Mucosa of stomach (tissue), 1 donor: ENCODE data around the gene FBXW5.

Experiments used
- H3K27me3 ChIP-seq: one replicate; pipeline ENCODE4 v1.7.0; 2013; ENCODE audit warnings: mild to moderate bottlenecking, low read length; ENCODE audit not compliant: control insufficient read depth, insufficient read depth
- H3K36me3 ChIP-seq: one replicate; pipeline ENCODE4 v1.7.0; 2013; ENCODE audit warnings: low read length; ENCODE audit not compliant: control insufficient read depth, insufficient read depth
- H3K4me1 ChIP-seq: one replicate; pipeline ENCODE4 v1.7.0; 2013; ENCODE audit warnings: mild to moderate bottlenecking, low read length; ENCODE audit not compliant: control insufficient read depth, insufficient read depth
- H3K4me3 ChIP-seq: one replicate; pipeline ENCODE4 v1.7.0; 2013; ENCODE audit warnings: low read length
- H3K9ac ChIP-seq: one replicate; pipeline ENCODE4 v1.7.0; 2013; ENCODE audit warnings: mild to moderate bottlenecking, low read length, moderate library complexity
- H3K9me3 ChIP-seq: one replicate; pipeline ENCODE4 v1.7.0; 2013; ENCODE audit warnings: mild to moderate bottlenecking, low read length, moderate library complexity; ENCODE audit not compliant: control insufficient read depth
- donor health status: Pancreatic carcinoma.

The FBXW5 gene

DNA sequence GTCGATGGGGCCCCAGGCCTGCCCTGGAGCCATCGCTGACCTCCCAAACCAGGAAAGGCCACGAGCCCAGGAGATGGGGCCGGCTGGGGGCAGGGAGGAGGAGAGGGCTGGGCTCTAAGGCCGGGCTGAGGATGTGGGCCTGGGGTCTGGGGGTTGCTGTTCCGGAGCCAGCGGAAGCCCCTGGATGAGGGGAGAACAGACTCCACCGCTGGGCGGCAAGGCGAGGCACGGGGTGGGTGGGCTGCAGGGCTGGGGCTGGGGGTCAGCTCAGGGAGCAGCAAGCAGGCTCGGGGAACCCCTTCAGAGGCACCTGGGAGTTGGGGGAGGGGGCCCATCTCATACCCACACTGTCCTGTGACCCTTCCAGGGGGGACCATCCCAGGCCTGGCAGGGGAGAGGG lies 19.2 kb upstream of the FBXW5 start:
- Histone ChIP-seq H3K27me3 (peaks cover 6% of the 10 kb centered on the region), H3K36me3 (no peaks in the 10 kb centered on the region), H3K4me1 (peaks cover 11% of the 10 kb centered on the region), H3K9me3 (no peaks in the 10 kb centered on the region), H3K4me3 (no peak overlapping the region), H3K9ac (no peak overlapping the region)

GRCh38 chr9:136963341-136963740 lies 18.8 kb upstream of the FBXW5 start:
- Histone ChIP-seq H3K4me3 (no peak overlapping the region), H3K27me3 (peaks cover 6% of the 10 kb centered on the region), H3K36me3 (no peaks in the 10 kb centered on the region), H3K9me3 (no peaks in the 10 kb centered on the region), H3K9ac (no peak overlapping the region), H3K4me1 (peaks cover 11% of the 10 kb centered on the region)

DNA sequence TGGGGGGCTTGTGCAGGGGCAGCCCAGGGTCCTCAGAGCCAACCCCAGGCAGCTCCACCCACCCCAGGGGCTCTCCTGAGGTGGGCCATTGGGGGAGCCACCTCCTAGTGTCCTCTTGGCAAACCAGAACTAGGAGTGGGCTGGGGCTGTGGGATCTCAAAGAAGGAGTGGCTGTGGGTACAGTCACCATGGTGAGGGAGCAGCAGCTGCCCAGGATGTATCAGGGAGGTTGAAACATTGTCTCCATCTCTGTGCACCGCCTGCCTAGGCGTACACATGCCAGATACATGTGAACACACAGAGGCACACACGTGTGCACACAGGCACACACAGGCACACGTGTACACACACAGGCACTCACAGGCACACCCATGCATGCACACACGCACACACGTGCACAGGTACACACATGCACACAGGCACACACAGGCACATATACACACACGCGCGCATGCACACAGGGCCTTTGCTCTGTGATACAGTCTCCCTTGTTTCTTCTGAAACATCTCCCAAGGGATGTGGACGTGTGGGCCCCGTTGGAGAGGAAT lies 18.2 kb upstream of the FBXW5 start:
- H3K9ac ChIP-seq = no peak overlapping the region

GRCh38 chr9:136962163-136962562 lies 17.6 kb upstream of the FBXW5 start:
- Histone ChIP-seq H3K36me3 (no peaks in the 10 kb centered on the region), H3K27me3 (peaks cover 6% of the 10 kb centered on the region), H3K4me3 (no peak overlapping the region), H3K9me3 (no peaks in the 10 kb centered on the region), H3K9ac (no peak overlapping the region), H3K4me1 (peaks cover 11% of the 10 kb centered on the region)

More for the DNA sequence above, 18.2 kb upstream of the FBXW5 start:
- H3K4me3 ChIP-seq = no peak overlapping the region
- H3K9me3 ChIP-seq = no peaks in the 10 kb centered on the region
- no peaks in the 10 kb centered on the region for H3K36me3 ChIP-seq
- H3K27me3 ChIP-seq = peaks cover 6% of the 10 kb centered on the region
- H3K4me1 ChIP-seq = peaks cover 11% of the 10 kb centered on the region

- Histone ChIP-seq H3K36me3 (no peaks in the 10 kb centered on the region), H3K4me1 (peaks cover 11% of the 10 kb centered on the region), H3K4me3 (no peak overlapping the region), H3K9ac (no peak overlapping the region), H3K27me3 (peaks cover 6% of the 10 kb centered on the region), H3K9me3 (no peaks in the 10 kb centered on the region)
Measured at GRCh38 chr9:136961279-136962065, 16.9 kb upstream of the FBXW5 start.

DNA sequence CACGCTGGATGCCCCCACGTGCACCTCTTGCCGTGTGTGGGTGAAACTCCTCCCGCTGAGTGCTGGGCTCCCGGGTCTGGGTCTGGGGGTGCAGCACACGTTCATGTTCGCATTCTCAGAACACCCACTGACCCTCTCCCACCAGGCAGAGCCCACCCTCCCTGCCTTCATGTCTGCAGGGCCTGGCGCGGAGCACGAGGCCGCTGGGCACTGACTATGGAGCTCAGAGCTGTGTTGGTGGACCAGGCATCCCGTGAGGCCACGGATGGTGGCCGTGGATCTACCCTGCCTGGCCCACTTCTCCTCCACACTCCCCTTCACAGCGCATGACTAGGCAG lies 16.4 kb upstream of the FBXW5 start:
- Histone ChIP-seq H3K4me3 (no peak overlapping the region), H3K36me3 (no peaks in the 10 kb centered on the region), H3K27me3 (peaks cover 3% of the 10 kb centered on the region), H3K4me1 (peaks cover 11% of the 10 kb centered on the region), H3K9me3 (no peaks in the 10 kb centered on the region), H3K9ac (no peak overlapping the region)

GRCh38 chr9:136960212-136960937 lies 15.8 kb upstream of the FBXW5 start:
- no peaks in the 10 kb centered on the region for H3K27me3 ChIP-seq
- no peaks in the 10 kb centered on the region for H3K9me3 ChIP-seq
- H3K36me3 ChIP-seq = no peaks in the 10 kb centered on the region
- no peak overlapping the region for H3K4me3 ChIP-seq
- H3K9ac ChIP-seq = no peak overlapping the region
- H3K4me1 ChIP-seq = peaks cover 11% of the 10 kb centered on the region

DNA sequence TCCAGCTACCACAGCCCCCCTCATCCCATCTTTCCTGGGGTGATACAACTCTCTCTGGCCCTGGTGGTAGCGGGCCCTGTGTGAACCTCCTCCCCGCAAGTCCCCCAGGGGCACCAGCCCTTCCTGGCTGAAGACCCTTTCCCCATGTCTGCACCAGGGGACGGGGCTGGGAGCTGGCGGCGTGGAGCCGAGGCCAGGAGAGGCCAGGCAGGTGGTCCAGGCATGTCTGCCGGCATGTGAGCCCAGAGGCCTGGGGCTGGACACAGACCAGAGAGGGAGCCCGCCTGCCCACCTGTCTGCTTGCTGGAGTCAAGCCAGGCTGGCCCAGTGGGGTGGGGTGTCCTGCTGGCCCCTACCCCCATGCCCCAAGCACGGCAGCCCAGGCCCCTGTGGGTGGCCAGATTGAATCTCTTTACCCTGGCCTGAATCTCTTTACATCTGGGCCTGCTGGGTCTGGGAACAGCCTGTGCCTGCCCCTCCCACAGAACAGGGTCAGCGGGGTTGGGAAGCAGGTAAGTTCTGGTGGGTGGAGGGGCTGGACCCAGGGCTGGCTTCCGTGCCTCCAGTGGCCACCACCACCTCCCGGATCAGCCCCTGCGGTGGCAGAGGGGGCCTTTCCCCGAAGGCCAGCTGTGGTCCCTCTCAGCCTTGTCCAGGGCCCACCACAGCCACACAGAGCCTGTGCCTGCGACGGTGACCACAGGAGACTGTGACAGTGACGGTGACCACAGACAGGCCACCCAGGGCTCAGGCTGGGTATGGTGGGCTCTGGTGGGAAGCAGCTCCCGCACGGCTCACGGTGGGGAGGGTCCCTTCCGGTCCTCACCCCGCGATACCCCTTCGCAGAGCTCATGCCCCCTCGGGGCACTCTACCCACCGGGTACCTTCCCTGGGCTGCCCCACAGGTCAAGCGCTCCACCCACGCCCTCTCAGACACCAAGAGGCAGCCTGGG lies 14.6 kb upstream of the FBXW5 start:
- no peak overlapping the region for H3K9ac ChIP-seq
- H3K27me3 ChIP-seq = no peaks in the 10 kb centered on the region
- H3K9me3 ChIP-seq = no peaks in the 10 kb centered on the region
- H3K4me3 ChIP-seq = no peak overlapping the region
- H3K4me1 ChIP-seq = peaks cover 3% of the 10 kb centered on the region
- H3K36me3 ChIP-seq = no peaks in the 10 kb centered on the region

GRCh38 chr9:136958473-136958872 lies 13.9 kb upstream of the FBXW5 start:
- Histone ChIP-seq H3K36me3 (no peaks in the 10 kb centered on the region), H3K4me1 (no peaks in the 10 kb centered on the region), H3K27me3 (no peaks in the 10 kb centered on the region), H3K4me3 (no peak overlapping the region), H3K9me3 (no peaks in the 10 kb centered on the region), H3K9ac (no peak overlapping the region)

DNA sequence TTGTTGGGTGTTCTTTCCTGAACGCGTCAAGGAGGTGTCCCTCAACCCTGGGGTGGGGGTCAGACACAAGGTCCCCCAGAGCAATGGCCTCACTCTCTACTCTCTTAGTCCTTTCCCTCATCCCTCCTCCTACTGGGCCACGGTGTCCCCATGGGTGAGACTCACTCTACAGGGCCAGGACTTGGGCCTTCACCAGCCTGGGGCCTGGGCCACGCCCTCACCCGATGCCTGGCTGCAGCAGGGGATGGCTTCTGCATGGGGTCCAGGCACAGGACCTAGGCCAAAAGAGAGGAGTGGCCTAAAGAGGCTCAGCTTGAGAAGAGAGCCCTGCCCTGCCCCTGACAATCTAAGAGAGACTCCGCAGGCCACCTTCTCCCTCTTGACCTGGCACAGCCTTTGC lies 13.4 kb upstream of the FBXW5 start:
- Histone ChIP-seq H3K9ac (no peak overlapping the region), H3K27me3 (no peaks in the 10 kb centered on the region), H3K9me3 (no peaks in the 10 kb centered on the region), H3K4me1 (no peaks in the 10 kb centered on the region), H3K4me3 (no peak overlapping the region), H3K36me3 (no peaks in the 10 kb centered on the region)

DNA sequence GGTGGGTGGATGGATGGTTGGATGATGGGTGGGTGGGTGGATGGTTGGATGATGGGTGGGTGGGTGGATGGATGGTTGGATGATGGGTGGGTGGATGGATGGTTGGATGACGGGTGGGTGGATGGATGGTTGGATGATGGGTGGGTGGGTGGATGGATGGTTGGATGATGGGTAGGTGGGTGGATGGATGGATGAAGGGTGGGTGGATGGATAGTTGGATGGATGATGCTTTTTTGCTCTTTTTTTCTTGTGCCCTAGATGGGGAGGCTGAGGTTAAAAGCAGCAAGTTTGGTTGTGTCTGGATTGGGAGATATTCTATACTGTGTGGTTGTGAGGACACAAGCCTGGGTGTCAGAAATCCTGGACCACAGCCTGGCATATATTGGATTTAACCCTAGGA lies 12.9 kb upstream of the FBXW5 start:
- Histone ChIP-seq H3K4me1 (no peaks in the 10 kb centered on the region), H3K9me3 (no peaks in the 10 kb centered on the region), H3K4me3 (no peak overlapping the region), H3K9ac (no peak overlapping the region), H3K36me3 (no peaks in the 10 kb centered on the region), H3K27me3 (no peaks in the 10 kb centered on the region)
